Heart left ventricle (tissue), 16 donors: Measurements from ENCODE around the gene GAGE13. TPM values are rescaled to one million over a fixed set of nuclear protein-coding genes. Genes with fewer than 3 reads are reported as not detected.

Experiments
- ATAC-seq, 4 donors: fragments of 200-7000 bp; cut with Tn5 transposase; one replicate each; pipeline ENCODE4 v1.9.1; 2020 to 2022; ENCODE audit warnings: moderate library complexity in 4 of 4, mild to moderate bottlenecking in 3 of 4, moderate number of reproducible peaks in 1 of 4
- DNase-seq, 5 donors: peaks; one replicate each; pipeline ENCODE4 v3.0.0-alpha.2; 2020
- H3K27ac ChIP-seq, 12 donors: fragments of 200-600 bp; sonication (generic) in 4 of 12; one replicate each; pipeline versions ENCODE4 v1.5.0 to v1.8.0; 2016 to 2022; ENCODE audit warnings: mild to moderate bottlenecking in 2 of 12
- H3K27me3 ChIP-seq, 9 donors: fragments of 200-600 bp; sonication (generic) in 2 of 9; one replicate each; pipeline versions ENCODE4 v1.5.1 to v1.8.0; 2016 to 2022; ENCODE audit warnings: mild to moderate bottlenecking in 3 of 9
- H3K36me3 ChIP-seq, 9 donors: fragments of 200-600 bp; sonication (generic) in 2 of 9; one replicate each; pipeline versions ENCODE4 v1.5.0 to v1.8.0; 2018 to 2022; ENCODE audit warnings: mild to moderate bottlenecking in 2 of 9
- H3K4me1 ChIP-seq, 12 donors: fragments of 200-600 bp; sonication (generic) in 4 of 12; one replicate each; pipeline versions ENCODE4 v1.5.0 to v1.8.0; 2016 to 2022; ENCODE audit warnings: mild to moderate bottlenecking in 3 of 12
- H3K4me3 ChIP-seq, 12 donors: fragments of 200-600 bp; sonication (generic) in 4 of 12; one replicate each; pipeline versions ENCODE4 v1.5.0 to v1.8.0; 2017 to 2022; ENCODE audit warnings: mild to moderate bottlenecking in 9 of 12, moderate library complexity in 4 of 12
- H3K9me3 ChIP-seq, 12 donors: fragments of 200-600 bp; sonication (generic) in 4 of 12; one replicate each; pipeline versions ENCODE4 v1.5.0 to v1.8.0; 2016 to 2022; ENCODE audit warnings: mild to moderate bottlenecking in 1 of 12
- POLR2A ChIP-seq, 2 donors: fragments of 450-650 bp; IDR thresholded peaks; one replicate each; pipeline ENCODE4 v1.6.1; 2017; ENCODE audit warnings: antibody characterized with exemption in 2 of 2, mild to moderate bottlenecking in 2 of 2, moderate library complexity in 2 of 2
- WGBS, 4 donors: extraction: QIAGEN DNeasy Blood & Tissue Kit in 2 of 4; methylation state at CpG; one replicate each; pipeline versions ENCODE4 v1.1.5 to v1.1.7; 2013 to 2018; 5-methylcytosine and 5-hydroxymethylcytosine counted together
- intact Hi-C, 10 donors: fragments of 100-400 bp; cut with DNase I; formaldehyde crosslinking; loops; one replicate each; pipeline versions ENCODE4 v1.11.1 to v1.14.2; 2022
- polyA plus RNA-seq, 2 donors: library from polyadenylated mRNA; stranded (reverse); fragments of 200-250 nt; gene quantifications; one replicate each; pipeline ENCODE4 v1.2.3, GENCODE V29; 2013
- total RNA-seq, 9 donors: library from RNA; depleted of rRNA in 2 of 9; stranded (reverse); fragments of >200 nt in 2 of 9; fragmentation: NEBNext Ultra II Directional in 3 of 9; extraction: Animal tissue kit (Norgen Biotek cat#: 25700) in 3 of 9; gene quantifications; one replicate each; pipeline versions ENCODE4 v1.1.0 to v1.2.4, GENCODE V29; 2016 to 2023
- TF ChIP-seq, protein P1 (sequence below), 12 donors: fragments of 200-600 bp; sonication (generic) in 4 of 12; IDR thresholded peaks; one replicate each; pipeline versions ENCODE4 v1.5.0 to v1.8.0; 2018 to 2022; ENCODE audit warnings: antibody characterized with exemption in 12 of 12, mild to moderate bottlenecking in 5 of 12
- donor health status: ischemic (EF 13 %, LVEDD 7.1; RV severe dilation, severe dysfunction).
- donor health status: healthy with polysubstance abuse.
- donor health status: DM: no; HTN: yes; CAD: no.
- donor health status: DM: no; HTN: no; CAD: no.
- donor health status: ischemic (EF 25% LVEDD 6.9; RV normal size, moderate dysfunction).
- donor health status: ischemic (EF 25% LVEDD 5.7; RV mildly dilated, moderate dysfunction).
- donor health status: healthy.
- donor health status: DM: yes; HTN: yes; CAD: no.
- donor health status: ischemic (EF 35%, LVEDD 5.7; RV mildly dilated, moderate dysfunction).
- donor health status: nonischemic (EF 11% LVEDD 7.7; RV severe dilation, severe dysfunction).
- donor health status: DM: yes; HTN: yes; CAD: no.
- donor health status: PGD.
- donor health status: ischemic (EF 29% LVEDD 5.4; RV normal size, mild dysfunction).
- donor health status: nonischemic (EF 23%, LVEDD 6.1; RV moderate dilation, normal function).

Gene GAGE13
- total and polyA plus RNA-seq, 11 donors = not detected

DNA sequence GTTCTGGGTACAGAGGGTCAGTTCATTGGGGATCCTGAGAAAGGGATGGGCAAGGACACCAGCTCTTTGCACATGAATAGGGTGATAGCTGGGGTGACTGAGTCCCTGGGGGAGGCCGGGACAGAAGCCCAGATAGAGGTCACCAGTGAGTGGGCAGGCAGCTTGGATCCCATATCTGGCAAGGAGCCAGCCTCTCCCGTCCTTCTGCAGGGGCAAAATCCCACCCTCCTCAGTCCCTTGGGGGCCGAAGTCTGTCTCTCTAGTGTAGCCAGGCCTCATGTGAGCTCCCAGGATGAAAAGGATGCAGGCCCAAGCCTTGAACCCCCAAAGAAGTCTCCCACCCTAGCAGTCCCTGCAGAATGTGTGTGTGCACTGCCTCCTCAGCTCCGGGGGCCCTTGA is 44.8 kb upstream of the GAGE13 start:
- Histone ChIP-seq H3K4me1 (peaks cover 0 to 7% (median 0%) of the 10 kb centered on the region in 12 donors), H3K36me3 (peaks cover 0 to 6% (median 0%) of the 10 kb centered on the region in 9 donors), H3K27me3 (peaks cover 0 to 6% (median 0%) of the 10 kb centered on the region in 9 donors), H3K9me3 (no peaks in the 10 kb centered on the region), H3K4me3 (no peak overlapping the region), H3K27ac (no peak overlapping the region)
- 70 to 100% (median 78%) methylated on average over 1 to 4 of the region's 4 CpGs for WGBS, 4 donors
- TF ChIP-seq POLR2A (IDR thresholded peaks at IDR 0.05) = no peak
- no peak for ATAC-seq
- intact Hi-C loops = loop anchor here in 2 of 10 donors (5.0 to 10.0 kb wide), 2 partner anchors 466 to 468 kb away; no protein-coding TSS in a partner anchor
- no peak for DNase-seq

DNA sequence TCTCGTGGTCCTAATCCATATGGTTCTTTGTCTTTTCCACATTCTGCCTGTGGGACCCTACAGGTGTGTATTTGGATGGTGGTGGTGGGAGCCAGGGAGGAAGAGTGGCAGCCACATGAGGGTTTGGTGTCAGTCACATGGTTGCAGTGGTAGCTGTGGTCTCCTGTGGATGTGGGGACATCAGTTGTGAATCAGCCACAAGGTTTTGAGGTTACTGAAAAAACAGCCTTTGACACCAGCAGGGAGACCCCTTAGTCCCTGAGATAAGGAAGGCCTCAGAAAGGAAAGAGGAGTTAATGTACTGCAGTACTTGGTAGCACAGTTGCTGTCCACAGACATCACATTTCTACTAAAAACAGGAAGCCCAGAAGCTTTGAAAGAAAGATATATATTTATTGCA is 43.7 kb upstream of the GAGE13 start:
- Histone ChIP-seq H3K27ac (no peak overlapping the region), H3K36me3 (peaks cover 0 to 6% (median 0%) of the 10 kb centered on the region in 9 donors), H3K4me3 (no peak overlapping the region), H3K4me1 (peaks cover 0 to 7% (median 0%) of the 10 kb centered on the region in 12 donors), H3K27me3 (peaks cover 0 to 6% (median 0%) of the 10 kb centered on the region in 9 donors), H3K9me3 (no peaks in the 10 kb centered on the region)
- intact Hi-C loops = loop anchor here in 2 of 10 donors (5.0 to 10.0 kb wide), 2 partner anchors 465 to 467 kb away; no protein-coding TSS in a partner anchor
- DNase-seq (no peak), ATAC-seq (no peak)
- TF ChIP-seq, protein P1, sequence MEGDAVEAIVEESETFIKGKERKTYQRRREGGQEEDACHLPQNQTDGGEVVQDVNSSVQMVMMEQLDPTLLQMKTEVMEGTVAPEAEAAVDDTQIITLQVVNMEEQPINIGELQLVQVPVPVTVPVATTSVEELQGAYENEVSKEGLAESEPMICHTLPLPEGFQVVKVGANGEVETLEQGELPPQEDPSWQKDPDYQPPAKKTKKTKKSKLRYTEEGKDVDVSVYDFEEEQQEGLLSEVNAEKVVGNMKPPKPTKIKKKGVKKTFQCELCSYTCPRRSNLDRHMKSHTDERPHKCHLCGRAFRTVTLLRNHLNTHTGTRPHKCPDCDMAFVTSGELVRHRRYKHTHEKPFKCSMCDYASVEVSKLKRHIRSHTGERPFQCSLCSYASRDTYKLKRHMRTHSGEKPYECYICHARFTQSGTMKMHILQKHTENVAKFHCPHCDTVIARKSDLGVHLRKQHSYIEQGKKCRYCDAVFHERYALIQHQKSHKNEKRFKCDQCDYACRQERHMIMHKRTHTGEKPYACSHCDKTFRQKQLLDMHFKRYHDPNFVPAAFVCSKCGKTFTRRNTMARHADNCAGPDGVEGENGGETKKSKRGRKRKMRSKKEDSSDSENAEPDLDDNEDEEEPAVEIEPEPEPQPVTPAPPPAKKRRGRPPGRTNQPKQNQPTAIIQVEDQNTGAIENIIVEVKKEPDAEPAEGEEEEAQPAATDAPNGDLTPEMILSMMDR (IDR thresholded peaks at IDR 0.05) = no peak
- no peak for TF ChIP-seq POLR2A (IDR thresholded peaks at IDR 0.05)
- WGBS, 4 donors = 81 to 100% (median 92%) methylated on average over 1 of the region's 1 CpG

DNA sequence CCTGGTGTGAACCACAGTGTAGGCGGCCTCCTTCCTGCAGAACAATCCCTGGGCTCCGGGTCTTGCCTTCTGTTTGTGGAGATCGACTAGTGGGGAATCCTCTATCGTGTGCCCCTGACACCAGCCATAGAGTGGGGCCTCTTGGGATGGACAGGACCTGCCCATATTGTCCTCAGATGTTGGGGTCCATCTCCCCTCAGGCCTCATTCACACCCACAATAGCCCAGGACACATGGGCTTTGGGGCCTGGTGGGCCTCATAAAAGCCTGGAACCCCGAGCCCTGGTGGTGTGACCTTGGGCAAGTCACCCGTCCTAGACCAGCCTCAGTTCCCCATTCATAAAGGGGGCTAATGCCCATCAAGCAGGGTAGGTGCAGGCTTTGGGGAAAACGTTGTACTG is 41.2 kb upstream of the GAGE13 start:
- intact Hi-C loops = loop anchor here in 4 of 10 donors (5.0 to 10.0 kb wide), 3 partner anchors 457 to 465 kb away; no protein-coding TSS in a partner anchor
- TF ChIP-seq POLR2A (IDR thresholded peaks at IDR 0.05) = no peak
- TF ChIP-seq, protein P1 (IDR thresholded peaks at IDR 0.05) = no peak
- 66 to 78% (median 68%) methylated on average over 7 of the region's 7 CpGs for WGBS, 4 donors

DNA sequence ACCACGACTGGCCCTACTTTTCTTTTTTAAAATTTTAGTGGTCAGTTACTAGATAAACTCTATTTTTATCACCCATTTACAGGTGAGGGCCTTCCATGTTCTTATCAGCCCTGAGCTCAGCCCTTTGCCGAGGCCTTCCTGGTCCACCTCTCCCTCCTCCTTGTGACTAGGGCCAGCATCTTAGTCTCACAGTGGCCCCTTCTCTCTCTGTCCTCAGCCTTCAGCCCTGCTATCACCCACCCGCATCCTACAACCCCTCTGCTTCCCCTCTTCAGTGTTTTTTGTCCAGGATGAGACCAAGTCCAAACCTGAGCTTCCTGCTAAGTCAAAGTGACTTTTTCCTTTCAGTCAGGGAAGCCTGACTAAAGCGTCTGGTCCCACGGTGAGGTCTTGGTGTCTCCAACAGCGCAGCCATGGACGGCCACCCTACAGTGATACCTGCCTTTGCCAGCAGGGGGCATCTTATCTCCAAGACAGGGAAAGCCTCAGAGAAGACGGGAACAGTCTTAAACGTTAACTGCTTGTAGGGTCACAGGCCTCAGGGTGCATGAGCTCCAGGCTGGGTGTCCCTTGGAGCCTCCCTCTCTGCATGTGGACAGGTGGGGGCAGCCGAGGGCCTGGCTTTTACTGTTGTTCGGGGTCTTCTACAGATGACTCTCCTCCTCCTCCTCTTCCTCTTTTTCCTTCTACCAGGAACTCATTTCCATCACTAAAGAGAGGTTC is 39.6 kb upstream of the GAGE13 start:
- Histone ChIP-seq H3K4me3 (no peak overlapping the region), H3K27ac (no peak overlapping the region), H3K27me3 (no peaks in the 10 kb centered on the region), H3K36me3 (no peaks in the 10 kb centered on the region), H3K4me1 (peaks cover 0 to 7% (median 0%) of the 10 kb centered on the region in 12 donors), H3K9me3 (no peaks in the 10 kb centered on the region)
- DNase-seq (peak in 2 of 5 donors; percentile 46 to 50), ATAC-seq (peak in 3 of 4 donors; percentile 56 to 80 (median 66))
- TF ChIP-seq, protein P1 (IDR thresholded peaks at IDR 0.05) = peak; percentile 40 to 63 (median 54)
- no peak for TF ChIP-seq POLR2A (IDR thresholded peaks at IDR 0.05)
- intact Hi-C loops = loop anchor here in 4 of 10 donors (5.0 to 10.0 kb wide), 3 partner anchors 456 to 463 kb away; no protein-coding TSS in a partner anchor
- 17 to 37% (median 28%) methylated on average over 11 of the region's 11 CpGs for WGBS, 4 donors

More for the DNA sequence above, 41.2 kb upstream of the GAGE13 start:
- peaks cover 0 to 6% (median 0%) of the 10 kb centered on the region in 9 donors for H3K36me3 ChIP-seq
- H3K9me3 ChIP-seq = no peaks in the 10 kb centered on the region
- peaks cover 0 to 7% (median 0%) of the 10 kb centered on the region in 12 donors for H3K4me1 ChIP-seq
- no peak overlapping the region for H3K27ac ChIP-seq
- peaks cover 0 to 6% (median 0%) of the 10 kb centered on the region in 9 donors for H3K27me3 ChIP-seq
- DNase-seq (no peak), ATAC-seq (no peak)
- H3K4me3 ChIP-seq = no peak overlapping the region
